GM21529 (cell line): Measurements from ENCODE around the gene CACNA2D1.

Experiments
- ATAC-seq: cut with Tn5 transposase; IDR thresholded peaks from one replicate; pipeline ENCODE4 v1.9.1; 2021; ENCODE audit not compliant: unreplicated experiment

The CACNA2D1 gene

DNA sequence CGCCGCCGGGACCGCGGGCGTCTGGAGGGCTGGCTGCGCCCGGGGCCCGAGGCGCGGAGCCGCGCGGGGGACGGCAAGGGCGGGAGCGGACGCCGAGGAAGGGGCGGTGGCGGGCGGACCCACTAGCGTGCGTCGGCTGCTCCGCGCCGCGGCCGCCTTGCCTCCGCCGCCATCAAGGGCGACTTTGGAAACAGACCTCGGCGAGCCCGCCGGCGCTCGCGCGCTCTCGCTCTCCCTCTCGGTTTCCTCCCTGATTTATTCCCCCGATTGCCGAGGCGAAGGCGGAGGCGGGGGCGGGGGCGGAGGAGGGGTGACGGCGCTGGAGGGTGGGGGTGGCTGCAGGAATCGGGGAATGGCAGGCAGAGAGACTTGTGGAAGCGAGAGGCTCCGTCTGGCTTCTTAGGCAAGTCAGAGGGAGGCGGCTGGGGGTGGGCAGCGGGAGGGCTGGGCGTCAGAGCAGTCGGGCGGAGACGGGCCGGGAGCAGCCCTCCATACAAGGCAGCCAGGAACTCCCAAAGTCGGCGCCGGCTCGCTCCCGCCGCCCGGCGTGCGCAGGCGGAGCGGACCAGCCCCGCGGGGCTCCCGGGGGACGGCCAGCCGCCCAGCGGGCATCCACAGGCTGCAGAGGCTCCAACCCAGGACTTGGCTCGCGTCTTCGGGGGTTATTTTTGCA is at the start of gene CACNA2D1:
TSS of gene CACNA2D1 (minus strand) at position 231 of the 673 bp plus-strand sequence.
- ATAC-seq: no peak

DNA sequence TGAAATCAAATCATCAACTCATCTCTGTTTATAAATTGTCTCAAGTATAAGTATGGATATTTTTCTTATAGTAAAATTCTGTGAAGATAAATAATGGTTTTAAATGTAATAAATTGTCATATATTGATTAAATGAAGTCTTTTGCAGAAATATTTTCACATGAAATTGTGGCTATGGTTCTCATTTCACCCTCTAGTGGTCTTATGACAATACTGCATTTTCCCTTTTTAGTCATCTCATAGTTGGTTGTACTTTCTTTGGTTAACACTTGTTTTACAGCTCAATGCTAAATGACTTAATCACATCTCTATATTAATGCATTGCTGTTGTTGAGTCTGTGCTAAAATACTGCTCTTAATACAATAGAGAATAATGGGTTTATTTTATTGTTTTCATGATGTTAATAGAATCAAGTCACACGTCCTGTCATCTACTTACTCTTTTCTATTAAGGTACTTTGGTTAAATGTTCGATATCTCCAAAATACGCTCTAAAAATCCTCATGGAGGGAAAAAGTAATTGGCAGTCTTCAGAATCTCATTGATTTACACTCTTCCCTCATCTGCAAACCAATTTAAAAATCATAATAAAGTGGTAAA is 38.0 kb upstream of the CACNA2D1 start:
- ATAC-seq: peak; percentile 83

DNA sequence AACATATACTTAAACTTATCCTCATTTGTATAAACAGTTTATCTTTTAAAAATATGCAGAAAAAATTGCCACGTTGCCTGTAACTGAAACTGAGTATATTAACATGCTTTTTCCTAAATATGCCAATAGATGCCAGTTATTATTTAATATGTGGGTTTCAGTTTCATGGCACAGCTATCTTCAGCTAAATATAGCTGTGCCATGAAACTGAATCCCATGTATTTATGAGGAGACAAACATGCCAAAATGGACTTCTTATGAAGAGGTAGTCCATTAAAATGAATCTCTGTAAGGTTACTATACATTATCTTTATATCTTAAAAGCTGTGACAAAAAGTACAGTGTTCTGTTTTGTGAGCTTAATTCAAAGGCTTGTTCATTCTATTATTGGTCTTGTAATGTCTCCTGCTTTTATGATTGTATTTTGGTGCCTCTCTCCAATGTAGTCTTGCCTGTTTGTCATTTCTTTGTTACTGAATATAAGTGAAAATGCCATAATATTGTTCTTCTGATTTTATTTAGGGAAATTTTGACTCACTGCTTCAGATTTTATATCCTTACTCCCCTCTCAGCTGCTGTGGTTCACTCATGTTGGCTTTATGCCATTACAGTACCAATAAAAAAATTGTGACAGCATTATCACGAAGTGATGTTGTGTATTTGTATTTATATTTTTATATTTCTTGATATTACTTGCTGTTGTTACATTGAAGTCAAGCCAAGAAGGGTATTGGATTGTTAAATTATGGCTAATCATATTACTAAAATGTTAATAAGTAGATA is 34.3 kb upstream of the CACNA2D1 start:
- ATAC-seq: no peak

DNA sequence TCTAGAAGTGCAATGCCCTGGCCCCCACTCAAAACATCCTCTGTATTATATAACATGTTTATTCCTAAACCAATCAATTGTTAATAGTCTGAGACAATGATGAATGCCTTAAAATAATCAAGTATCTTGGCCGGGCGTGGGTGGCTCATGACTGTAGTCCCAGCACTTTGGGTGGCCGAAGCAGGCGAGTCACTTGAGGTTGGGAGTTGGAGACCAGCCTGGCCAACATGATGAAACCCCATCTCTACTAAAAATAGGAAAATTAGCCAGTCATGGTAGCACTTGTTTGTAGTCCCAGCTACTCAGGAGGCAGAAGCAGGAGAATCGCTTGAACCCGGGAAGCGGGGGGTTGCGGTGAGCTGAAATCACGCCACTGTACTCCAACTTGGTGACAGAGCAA is 29.4 kb upstream of the CACNA2D1 start:
- ATAC-seq: no peak

DNA sequence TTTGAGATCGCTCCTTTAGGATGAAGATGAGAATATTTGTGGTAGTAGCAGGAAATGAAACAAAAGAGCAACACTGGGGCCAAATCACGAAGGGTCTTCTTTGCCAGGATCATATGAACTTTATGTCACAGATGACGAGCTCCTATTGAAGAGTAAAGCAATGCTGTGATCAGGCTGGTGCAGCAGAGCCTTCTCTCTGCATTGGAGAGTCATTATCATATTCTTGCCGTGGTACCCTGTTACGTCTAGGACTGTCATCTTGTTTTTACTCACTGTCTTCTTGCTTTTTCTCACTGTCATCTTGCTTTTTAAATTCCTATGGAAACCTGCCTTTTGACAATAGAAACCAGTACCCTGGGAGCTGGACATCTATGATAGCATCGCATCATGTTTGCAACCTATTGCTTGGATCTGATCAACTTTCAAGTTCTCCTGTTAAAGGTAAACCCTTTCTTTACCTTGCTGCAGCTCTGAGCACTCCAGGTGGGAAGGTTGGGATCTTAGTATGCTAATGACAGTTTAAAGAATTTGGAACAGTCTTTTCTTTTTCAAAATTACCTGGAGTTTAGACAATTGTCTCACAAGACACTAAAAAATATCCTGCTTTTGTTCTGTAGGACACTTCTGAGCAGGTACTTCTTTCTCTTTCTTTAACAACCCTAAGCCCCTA is 27.9 kb upstream of the CACNA2D1 start:
- no peak for ATAC-seq

DNA sequence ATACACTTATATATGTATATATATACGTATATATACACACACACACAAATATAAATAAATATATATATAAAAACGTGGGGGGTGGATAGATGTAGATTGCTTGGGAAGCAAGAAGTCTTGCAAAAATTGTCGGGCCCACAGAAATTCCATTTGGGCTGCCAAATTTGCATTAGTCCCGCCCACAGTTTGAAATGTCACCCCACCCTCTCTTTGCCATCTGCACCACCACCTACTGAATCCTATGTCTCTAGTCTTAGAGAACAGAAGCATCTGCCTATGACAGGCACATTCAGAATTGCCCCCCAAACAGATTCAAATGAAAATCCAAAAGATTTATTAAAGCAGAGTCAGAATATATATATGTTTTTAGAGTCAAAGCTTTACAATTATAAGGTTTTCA is 25.6 kb upstream of the CACNA2D1 start:
- ATAC-seq: no peak

DNA sequence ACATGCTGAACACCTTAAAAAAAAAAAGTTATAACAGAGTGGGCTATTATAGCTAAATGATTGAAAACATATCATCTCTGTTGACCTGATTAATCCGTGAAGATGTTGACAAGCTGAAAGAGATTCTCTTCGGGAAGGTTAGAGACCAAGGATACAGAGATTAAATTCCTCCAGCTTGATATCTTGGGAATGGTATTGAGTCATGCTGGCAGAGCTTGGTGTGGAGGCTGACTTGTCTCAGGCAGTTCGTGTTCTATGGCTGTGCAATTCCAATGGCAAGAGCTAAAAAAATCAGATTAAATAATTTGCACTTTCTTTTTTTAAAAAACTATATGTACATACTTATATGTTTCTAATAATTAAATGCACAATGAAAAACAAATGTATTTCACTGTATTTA is 24.9 kb upstream of the CACNA2D1 start:
- ATAC-seq: no peak

DNA sequence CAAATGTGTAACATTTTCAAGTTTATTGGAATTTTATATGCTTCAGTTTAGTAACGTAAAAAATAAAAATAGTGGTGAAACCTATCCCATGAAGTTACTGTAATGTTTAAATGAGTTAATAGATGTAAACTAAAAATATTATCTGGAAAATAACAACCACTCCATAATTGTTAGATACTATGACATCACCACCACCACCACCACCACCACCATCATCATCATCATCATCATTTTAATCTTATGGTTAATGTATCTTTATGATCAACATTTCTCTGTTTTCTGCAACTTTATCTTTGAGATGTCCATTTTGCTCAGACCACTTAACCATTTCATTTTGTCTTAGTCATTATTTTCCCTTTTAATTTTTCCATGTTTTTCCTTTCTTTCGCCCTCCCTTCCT is 23.4 kb upstream of the CACNA2D1 start:
- no peak for ATAC-seq

DNA sequence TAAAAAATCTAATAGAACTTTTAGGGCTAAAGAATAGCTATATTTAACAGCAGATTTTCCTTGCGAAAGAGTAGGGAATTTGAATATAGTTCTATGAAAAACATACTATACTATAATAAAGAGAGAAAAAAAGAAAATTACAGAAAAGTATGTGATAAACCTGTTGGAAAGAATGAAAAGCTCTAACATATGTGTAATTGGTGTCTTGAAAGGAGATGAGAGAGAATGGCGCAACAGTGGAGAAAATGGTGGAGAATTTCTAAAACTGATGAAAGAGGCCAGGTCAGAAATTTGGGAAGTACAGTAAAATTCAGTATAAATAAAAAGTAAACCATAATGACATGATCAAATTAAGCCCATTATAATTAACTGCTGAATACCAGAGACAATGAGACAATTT is 20.8 kb upstream of the CACNA2D1 start:
- no peak for ATAC-seq

DNA sequence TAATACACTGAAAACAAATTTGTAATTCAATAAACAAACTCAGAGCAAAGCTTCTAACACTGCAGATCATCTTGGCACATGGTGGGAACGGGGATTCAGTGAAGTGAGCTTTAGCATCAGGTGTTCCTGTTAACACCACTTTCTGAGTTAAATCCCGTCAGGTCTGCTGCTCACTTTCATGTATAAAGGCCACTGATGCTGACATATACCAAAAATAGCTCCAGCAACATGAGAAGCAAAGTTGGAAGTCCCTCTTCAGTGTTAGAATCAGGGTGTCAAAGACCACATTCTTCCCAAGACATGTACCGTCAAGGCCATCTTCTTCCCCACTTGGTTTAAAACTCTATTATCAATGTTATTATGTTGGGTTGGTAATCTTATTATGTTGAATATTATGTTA is 11.7 kb upstream of the CACNA2D1 start:
- ATAC-seq: no peak

DNA sequence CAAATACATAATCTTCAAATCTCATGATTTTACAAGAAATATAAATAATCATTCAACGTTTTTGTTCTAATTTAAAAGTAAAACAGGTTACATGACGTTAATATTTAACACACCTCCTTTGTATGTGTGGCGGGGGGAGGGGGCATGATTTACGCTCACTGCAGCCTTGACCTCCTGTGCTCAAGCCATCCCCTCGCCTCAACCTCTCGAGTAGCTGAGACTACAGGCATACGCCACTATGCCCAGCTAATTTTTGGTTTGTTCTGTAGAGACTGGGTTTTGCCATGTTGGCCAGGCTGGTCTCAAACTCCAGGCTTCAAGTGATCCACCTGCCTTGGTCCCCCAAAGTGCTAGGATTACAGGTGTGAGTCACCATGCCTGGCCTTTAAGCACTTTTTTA is 7.2 kb upstream of the CACNA2D1 start:
- no peak for ATAC-seq

DNA sequence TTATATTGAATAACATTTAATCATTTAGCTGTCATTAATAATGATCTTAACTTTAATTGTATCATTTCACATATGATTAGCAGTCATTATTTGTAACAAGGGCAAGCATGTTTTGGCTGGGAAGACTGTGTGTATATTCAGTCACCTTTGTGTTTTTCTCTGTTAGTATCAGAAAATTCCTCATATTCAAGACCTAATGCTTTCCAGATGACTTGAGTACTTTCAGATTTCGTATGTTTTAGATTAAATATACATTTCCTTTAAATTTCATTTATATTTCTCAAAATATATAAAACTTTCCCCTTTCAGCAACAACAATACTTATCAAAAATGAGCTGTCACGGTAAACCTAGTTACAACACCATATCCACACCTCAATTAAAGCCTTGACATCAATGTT is 6.3 kb upstream of the CACNA2D1 start:
- no peak for ATAC-seq

DNA sequence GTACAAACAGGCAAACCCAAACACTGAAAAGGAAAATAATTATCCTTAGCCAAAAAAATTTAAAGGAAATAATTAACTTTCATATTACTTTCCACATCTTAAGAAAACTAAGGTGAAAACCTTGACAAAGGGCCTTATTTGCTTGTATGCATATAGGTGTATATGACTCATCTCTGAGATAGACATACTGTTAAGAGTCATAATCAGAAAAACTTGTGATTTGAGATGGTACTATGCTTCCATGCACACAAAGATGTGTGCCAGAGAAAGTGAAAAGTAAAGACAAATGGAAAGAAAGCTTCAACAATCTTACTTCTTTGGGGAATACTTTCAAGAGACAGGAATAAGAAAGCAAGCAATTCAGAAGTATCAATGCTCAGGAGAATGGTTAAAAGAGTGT is 3.3 kb upstream of the CACNA2D1 start:
- ATAC-seq: no peak

DNA sequence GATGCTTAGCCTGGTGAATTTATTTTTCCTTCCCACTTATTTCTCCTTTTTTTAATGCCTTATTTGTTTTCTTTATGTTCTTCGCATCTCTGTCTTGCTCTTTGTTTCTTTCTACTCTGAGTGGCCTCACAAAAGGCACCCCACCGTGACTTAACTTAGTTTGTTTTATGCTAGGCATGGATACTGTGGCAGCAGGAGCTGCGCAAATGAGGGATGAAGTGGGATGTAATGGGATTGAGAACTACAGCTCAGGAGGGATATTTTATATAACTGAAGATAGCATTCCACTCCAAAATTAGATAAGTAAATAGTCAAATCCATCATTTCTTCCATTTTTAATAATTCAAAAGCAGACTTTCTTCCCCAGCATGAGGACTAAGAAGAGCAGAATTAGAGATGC is 1.7 kb upstream of the CACNA2D1 start:
- ATAC-seq: no peak

DNA sequence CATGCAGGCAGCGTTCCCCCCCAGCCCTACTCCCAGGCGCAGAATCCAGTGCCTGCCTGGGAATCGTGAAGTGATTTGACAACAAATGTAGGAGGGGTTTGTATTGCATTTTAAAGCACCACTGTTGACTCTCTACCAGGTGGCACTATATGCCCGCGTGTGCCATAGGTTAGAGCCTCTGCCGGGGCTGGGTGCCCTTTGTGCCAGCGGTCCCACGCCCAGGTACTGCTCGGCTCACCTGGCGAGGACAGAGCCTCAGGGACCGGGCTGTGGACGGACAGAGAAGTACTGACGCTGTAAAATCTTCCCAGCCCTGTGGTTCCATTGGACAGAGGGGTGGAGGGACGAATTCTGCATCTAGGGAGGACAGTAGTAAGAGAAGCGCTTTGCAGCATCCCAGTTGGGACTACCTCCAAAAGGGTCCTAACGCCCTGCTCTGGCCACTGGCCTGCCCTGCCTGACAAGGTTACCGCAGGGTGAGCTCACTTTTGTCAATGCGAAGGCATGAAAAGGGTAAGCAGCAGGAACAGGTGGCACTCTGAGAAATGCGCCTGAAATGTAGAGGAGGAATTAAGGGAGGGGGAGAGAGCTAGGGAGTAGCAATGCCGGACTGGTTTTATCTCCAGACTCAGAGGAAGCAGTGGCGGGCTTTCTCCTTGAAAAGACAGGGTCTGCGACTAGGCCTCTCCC is 788 bp upstream of the CACNA2D1 start:
- ATAC-seq: no peak

DNA sequence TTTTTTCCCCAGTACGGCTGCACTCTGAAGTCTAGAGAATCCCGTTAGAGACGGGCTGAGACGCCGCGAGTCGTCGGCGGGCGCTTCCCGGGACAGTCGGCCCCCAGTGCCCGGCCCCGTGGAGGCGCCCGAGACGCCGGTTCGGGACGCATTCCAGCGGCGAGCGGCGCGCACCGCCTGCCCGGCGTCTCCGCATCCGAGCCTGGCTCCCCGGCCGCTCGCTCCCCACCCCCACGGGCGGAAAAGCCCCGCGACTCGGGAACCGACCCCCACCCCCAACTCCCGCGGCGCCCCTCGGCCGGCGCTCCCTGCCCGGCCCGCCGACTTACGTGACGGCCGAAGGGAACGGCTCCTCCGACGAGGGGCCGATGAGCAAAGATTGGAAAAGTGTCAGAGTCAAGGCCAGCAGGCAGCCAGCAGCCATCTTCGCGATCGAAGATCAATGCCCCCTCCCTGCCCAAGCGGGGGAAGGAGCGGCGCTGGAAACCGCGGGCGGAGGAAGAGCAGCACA is 486 bp downstream of the CACNA2D1 start:
- no peak for ATAC-seq

DNA sequence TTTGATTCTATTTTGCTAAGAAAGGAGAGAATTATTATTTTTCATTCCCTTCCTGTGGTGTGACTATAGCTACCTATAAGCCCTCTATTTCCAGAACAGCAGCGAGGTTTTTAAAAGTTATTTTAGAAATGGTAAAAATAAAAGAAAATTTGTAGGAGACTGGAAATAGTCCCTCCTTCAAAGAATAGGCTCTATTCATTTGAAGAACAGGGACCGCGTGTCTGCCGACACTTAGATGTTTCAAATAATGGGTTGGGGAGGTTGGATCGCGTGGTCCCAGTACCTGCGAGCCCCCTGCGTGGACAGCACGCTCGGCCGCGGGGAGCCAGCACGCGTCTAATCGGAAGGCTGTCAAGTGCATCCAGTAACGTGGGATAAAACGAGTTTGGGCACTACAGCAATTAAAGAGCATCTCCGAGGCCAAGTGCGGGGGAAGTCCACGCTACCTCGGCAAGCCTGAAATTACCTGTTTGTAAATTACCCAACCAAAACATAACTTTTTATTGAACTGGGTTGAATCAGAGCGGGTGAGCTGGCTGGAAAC is 1.0 kb downstream of the CACNA2D1 start:
- no peak for ATAC-seq

DNA sequence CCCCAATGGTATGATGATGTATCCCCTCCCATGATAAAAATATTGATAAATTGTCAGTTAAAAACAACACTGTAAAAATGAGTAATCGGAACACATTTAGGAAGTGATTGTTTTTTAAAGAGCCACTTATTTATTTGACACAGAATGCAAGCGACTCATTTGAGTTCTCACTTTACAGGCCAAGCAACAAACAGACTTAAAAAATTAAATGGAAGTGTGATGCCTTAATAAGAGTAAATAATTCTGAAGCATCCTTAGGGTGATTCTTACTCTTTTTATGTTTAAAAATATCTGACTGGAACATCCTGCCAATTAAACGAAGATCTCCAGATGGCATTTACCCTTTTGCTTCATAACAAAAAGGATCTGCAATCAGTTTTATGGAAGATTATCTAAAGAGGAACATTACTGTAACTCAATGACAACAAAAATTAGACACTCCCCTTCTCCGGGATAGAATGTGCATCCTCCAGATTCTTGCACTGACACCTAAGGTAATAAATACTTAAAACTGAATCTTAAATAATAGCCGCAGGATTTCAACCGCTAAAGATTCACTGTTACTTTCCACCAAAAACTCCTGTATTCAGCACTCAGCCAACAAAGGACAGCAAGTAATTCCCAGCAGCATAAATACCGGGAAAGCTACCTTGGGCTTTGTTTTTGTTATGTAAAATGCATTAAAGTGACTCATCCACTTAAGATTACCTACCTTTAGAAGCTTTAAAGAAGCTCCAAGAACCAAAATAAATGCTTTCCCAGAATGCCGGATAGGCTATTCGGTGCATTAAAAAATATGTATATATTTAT is 1.7 kb downstream of the CACNA2D1 start:
- ATAC-seq: no peak

DNA sequence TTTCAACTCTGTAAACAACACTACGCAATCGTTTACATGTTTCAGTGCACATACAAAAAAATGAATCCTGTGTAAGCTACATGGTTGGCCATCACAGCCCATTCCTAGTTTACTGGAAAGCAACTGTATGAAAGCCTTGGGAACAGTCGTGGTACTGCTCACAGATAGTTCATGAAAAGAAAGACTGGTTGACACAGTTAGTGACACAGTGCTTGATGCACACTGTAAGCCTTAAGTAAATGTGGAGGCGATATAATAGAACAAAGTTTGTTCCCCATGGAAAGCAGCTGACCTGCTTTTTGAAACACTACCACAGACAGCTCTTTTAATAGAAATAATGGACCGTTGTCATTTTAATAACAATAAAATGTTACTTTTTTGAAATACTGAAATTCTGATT is 5.1 kb downstream of the CACNA2D1 start:
- no peak for ATAC-seq

DNA sequence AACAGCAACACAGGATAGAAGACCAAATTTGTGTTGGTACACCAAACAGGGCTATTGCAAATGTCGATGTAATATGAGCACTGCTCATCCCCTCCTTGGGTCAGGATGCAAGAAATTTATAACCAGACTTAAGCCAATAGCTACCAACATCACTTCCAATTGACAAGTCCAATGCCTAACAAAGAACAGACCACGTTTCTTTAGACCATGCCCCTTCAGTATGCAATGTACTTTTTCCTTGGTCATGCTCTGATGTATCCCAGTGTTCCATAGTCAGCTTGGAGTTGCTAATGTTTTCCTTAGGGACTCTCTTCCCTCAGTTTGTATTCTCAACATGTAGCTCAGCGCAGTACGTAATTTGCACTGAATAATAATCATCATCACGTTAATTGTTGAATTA is 7.8 kb downstream of the CACNA2D1 start:
- ATAC-seq: no peak
